GM23338 (cell line): ENCODE measurements around the gene ATP9A. TPM values are rescaled to one million over a fixed set of nuclear protein-coding genes. Genes with fewer than 3 reads are reported as not detected.

ENCODE experiments used
- ATAC-seq: fragments of 200-7000 bp; cut with Tn5 transposase; 3 replicates; pipeline ENCODE4 v1.9.1; 2020
- DNase-seq: peaks from one replicate; pipeline ENCODE4 v3.0.0-alpha.2; 2015; ENCODE audit warnings: low spot score
- H2AFZ ChIP-seq: fragments of 200-600 bp; sonication (generic); 2 replicates; pipeline ENCODE4 v1.8.0; 2016; ENCODE audit warnings: antibody characterized with exemption, mild to moderate bottlenecking, moderate library complexity
- H3F3A ChIP-seq: fragments of 200-600 bp; sonication (generic); replicated peaks from 2 replicates; pipeline ENCODE4 v1.8.0; 2017; ENCODE audit warnings: antibody characterized with exemption, mixed run types, low read depth
- H3K27ac ChIP-seq: fragments of 200-600 bp; sonication (generic); 2 replicates; pipeline ENCODE4 v1.6.1; 2016; ENCODE audit warnings: low read depth
- H3K27me3 ChIP-seq: fragments of 200-600 bp; sonication (generic); 2 replicates; pipeline ENCODE4 v1.8.0; 2016; ENCODE audit warnings: mild to moderate bottlenecking, mixed run types, moderate library complexity; ENCODE audit not compliant: insufficient read depth
- H3K36me3 ChIP-seq: fragments of 200-600 bp; sonication (generic); 2 replicates; pipeline ENCODE4 v1.8.0; 2016; ENCODE audit warnings: mild to moderate bottlenecking; ENCODE audit not compliant: insufficient read depth
- H3K4me1 ChIP-seq: fragments of 200-600 bp; sonication (generic); 2 replicates; pipeline ENCODE4 v1.8.0; 2016; ENCODE audit warnings: mild to moderate bottlenecking, moderate library complexity; ENCODE audit not compliant: insufficient read depth
- H3K4me2 ChIP-seq: fragments of 200-600 bp; sonication (generic); 2 replicates; pipeline ENCODE4 v1.7.1; 2017; ENCODE audit warnings: mixed run types
- H3K4me3 ChIP-seq: fragments of 200-600 bp; sonication (generic); 2 replicates; pipeline ENCODE4 v1.6.1; 2016; ENCODE audit warnings: mixed run types
- H3K79me2 ChIP-seq: fragments of 200-600 bp; sonication (generic); replicated peaks from 2 replicates; pipeline ENCODE4 v1.8.0; 2017; ENCODE audit warnings: mild to moderate bottlenecking; ENCODE audit not compliant: insufficient read depth
- H3K9me2 ChIP-seq: fragments of 200-600 bp; sonication (generic); 2 replicates; pipeline ENCODE4 v1.8.0; 2017; ENCODE audit not compliant: insufficient read depth
- H4K20me1 ChIP-seq: fragments of 200-600 bp; sonication (generic); replicated peaks from 2 replicates; pipeline ENCODE4 v1.8.0; 2017; ENCODE audit warnings: mild to moderate bottlenecking; ENCODE audit not compliant: insufficient read depth
- H3K27ac Mint-ChIP-seq: 2 replicates; pipeline ENCODE4 v1.8.0; 2020; ENCODE audit warnings: inconsistent platforms, mild to moderate bottlenecking, moderate library complexity, mixed read lengths
- H3K27me3 Mint-ChIP-seq: 3 replicates; pipeline ENCODE4 v1.8.0; 2022; ENCODE audit warnings: low read depth, mild to moderate bottlenecking, moderate library complexity, mixed read lengths, inconsistent platforms; ENCODE audit not compliant: insufficient read depth, poor library complexity
- H3K36me3 Mint-ChIP-seq: 3 replicates; pipeline ENCODE4 v1.8.0; 2021; ENCODE audit warnings: low read depth, mild to moderate bottlenecking, inconsistent platforms, moderate library complexity, mixed read lengths
- H3K4me1 Mint-ChIP-seq: 3 replicates; pipeline ENCODE4 v1.8.0; 2020; ENCODE audit warnings: mild to moderate bottlenecking, inconsistent platforms, mixed read lengths
- H3K4me3 Mint-ChIP-seq: 3 replicates; pipeline ENCODE4 v1.8.0; 2021; ENCODE audit warnings: moderate library complexity, mild to moderate bottlenecking, inconsistent platforms, mixed read lengths
- H3K9me3 Mint-ChIP-seq: 3 replicates; pipeline ENCODE4 v1.8.0; 2020; ENCODE audit warnings: moderate library complexity, mild to moderate bottlenecking, inconsistent platforms, mixed read lengths
- CTCF ChIP-seq, 2 experiments: fragments of 200-600 bp in 1 of 2; sonication (generic) in 1 of 2; conservative IDR thresholded peaks; 2 replicates each; pipeline versions ENCODE4 v1.5.1 to v1.6.1; 2016 to 2017; ENCODE audit warnings: antibody characterized with exemption in 2 of 2, low read depth in 2 of 2, mild to moderate bottlenecking in 2 of 2, moderate library complexity in 1 of 2
- JUNB ChIP-seq: IDR thresholded peaks from one replicate; pipeline ENCODE4 v1.6.1; 2016; ENCODE audit warnings: antibody characterized with exemption; ENCODE audit not compliant: unreplicated experiment
- NANOG ChIP-seq: IDR thresholded peaks from 2 replicates; pipeline ENCODE4 v1.6.1; 2016; ENCODE audit warnings: antibody characterized with exemption, borderline replicate concordance
- STAT1 ChIP-seq: IDR thresholded peaks from one replicate; pipeline ENCODE4 v1.6.1; 2016; ENCODE audit warnings: antibody characterized with exemption; ENCODE audit not compliant: unreplicated experiment
- ZNF462 ChIP-seq: fragments of 250-450 bp; sonication (Bioruptor Pico); IDR thresholded peaks from 2 replicates; pipeline ENCODE4 v1.5.0; 2020; ENCODE audit warnings: mild to moderate bottlenecking, moderate library complexity
- polyA plus RNA-seq: library from polyadenylated mRNA; unstranded; fragments of >200 nt; fragmentation: Nextera tagmentation; extraction: Ambion mirVana; gene quantifications from 2 replicates; pipeline ENCODE4 v1.2.1, GENCODE V29; 2016
- total RNA-seq: library from RNA; depleted of rRNA; stranded (reverse); fragments of >200 nt; shearing (Covaris generic); gene quantifications from 2 replicates; pipeline ENCODE4 v1.2.3, GENCODE V29; 2014

The ATP9A gene
- total and polyA plus RNA-seq, 2 experiments from 2014 or later: 0.94 to 5.9 TPM

- Histone ChIP-seq H3K4me2 (no peak overlapping the region), H3K36me3 (no peaks in the 10 kb centered on the region), H3K27ac (no peak overlapping the region), H3K9me2 (no peaks in the 10 kb centered on the region), H2AFZ (no peak overlapping the region), H3K27me3 (no peaks in the 10 kb centered on the region), H3K4me1 (no peaks in the 10 kb centered on the region), H3F3A (no peaks in the 10 kb centered on the region), H4K20me1 (no peaks in the 10 kb centered on the region), H3K79me2 (no peaks in the 10 kb centered on the region), H3K4me3 (no peak overlapping the region)
- no peak overlapping the region for H3K4me3 Mint-ChIP-seq
- TF ChIP-seq ZNF462 (CRISPR knock-in tag): no peak
- no peak for TF ChIP-seq NANOG
- TF ChIP-seq JUNB: no peak
- TF ChIP-seq STAT1: no peak
- no peak for TF ChIP-seq CTCF (conservative IDR thresholded peaks at IDR 0.05; ENCODE audit: low read depth in 2 of 2)
- DNase-seq (no peak), ATAC-seq (no peak)
- H3K4me1 Mint-ChIP-seq: peaks cover 7% of the 10 kb centered on the region
- no peaks in the 10 kb centered on the region for H3K36me3 Mint-ChIP-seq
- peaks cover 5% of the 10 kb centered on the region for H3K27me3 Mint-ChIP-seq
- no peaks in the 10 kb centered on the region for H3K9me3 Mint-ChIP-seq
- no peak overlapping the region for H3K27ac Mint-ChIP-seq
Observed at GRCh38 chr20:51623255-51623654, 144.9 kb downstream of the ATP9A start.
